ENCODE results near the gene MAML2. TPM values are rescaled to one million over a fixed set of nuclear protein-coding genes. Genes with fewer than 3 reads are reported as not detected.

The MAML2 gene
- total and polyA plus RNA-seq, 2 of the 13 experiments (the other 11 are each of a cell fraction or from before 2014, with no cell fraction given): 2.3 to 25.9 TPM

- in situ Hi-C loops (cut with HindIII; ENCODE audit: extremely low pct_ligation_motif_present, low pct_unique_long_range_greater_than_20kb) (no loop called here), intact Hi-C loops (cut with micrococcal nuclease; ENCODE audit: unreplicated experiment) (no loop called here)
- no peak for DNase-seq (ENCODE audit: low spot score)
- CTCF ChIA-PET (ENCODE audit: low intra/inter-chr PET ratio, low total read pairs): no interaction called here
- 90% methylated on average over 11 of the region's 11 CpGs for WGBS (ENCODE audit: low lambda C conversion rate)
- ATAC-seq: no peak
- no peak overlapping the region for H3K27ac ChIP-seq (ENCODE audit: extremely low read length, insufficient read depth, low read length)
- FAIRE-seq: no peak
- no TSS peak for BruUV-seq (replicated peaks)
- no peaks in the 10 kb centered on the region for H3K27me3 ChIP-seq (ENCODE audit: control insufficient read depth in 1 of 2, insufficient read depth in 2 of 2, low read length in 2 of 2)
- H3K36me3 ChIP-seq (replicated peaks in 1 of 2; ENCODE audit: control insufficient read depth in 1 of 2, insufficient read depth in 2 of 2, low read length in 2 of 2): peaks cover 10 to 26% of the 10 kb centered on the region in 2 experiments
- no peak overlapping the region for H2AFZ ChIP-seq (ENCODE audit: low read length)
- H3K9ac ChIP-seq (ENCODE audit: insufficient read depth, low read depth, low read length): no peak overlapping the region
- POLR2A ChIA-PET: no interaction called here
- H4K20me1 ChIP-seq (ENCODE audit: insufficient read depth, low read length): no peaks in the 10 kb centered on the region
- no peaks in the 10 kb centered on the region for H3K79me2 ChIP-seq (ENCODE audit: insufficient read depth, low read length)
- H3K4me3 ChIP-seq (replicated peaks in 1 of 3; ENCODE audit: insufficient read depth in 1 of 3, low read depth in 2 of 3, low read length in 3 of 3): no peak overlapping the region
- H3K4me1 ChIP-seq (ENCODE audit: insufficient read depth, low read length): 0 out of 2 replicates have a peak, but pooled peaks cover 6% of the 10 kb centered on the region
- no peaks in the 10 kb centered on the region for H3K9me3 ChIP-seq (ENCODE audit: low read length)
- TF ChIP-seq RAD51 (IDR thresholded peaks at IDR 0.05; ENCODE audit: borderline replicate concordance): no peak
- no peak for TF ChIP-seq SNRNP70 (IDR thresholded peaks at IDR 0.05; ENCODE audit: low read depth, low read length)
- no peak for TF ChIP-seq FLYWCH1 (CRISPR knock-in tag; IDR thresholded peaks at IDR 0.05)
- TF ChIP-seq IRX3 (CRISPR knock-in tag; IDR thresholded peaks at IDR 0.05; ENCODE audit: borderline replicate concordance, low read depth): no peak
- no peak for TF ChIP-seq PRPF4 (IDR thresholded peaks at IDR 0.05; ENCODE audit: low read depth, low read length, poor library complexity, severe bottlenecking)
- no peak for TF ChIP-seq MZF1 (CRISPR knock-in tag; IDR thresholded peaks at IDR 0.05; ENCODE audit: borderline replicate concordance)
- TF ChIP-seq CBX5 (CRISPR knock-in tag; IDR thresholded peaks at IDR 0.05; ENCODE audit: borderline replicate concordance): no peak
- TF ChIP-seq ZNF780A (CRISPR knock-in tag; IDR thresholded peaks at IDR 0.05): no peak
- TF ChIP-seq ZFAT (CRISPR knock-in tag; conservative IDR thresholded peaks at IDR 0.05): no peak
- no peak for TF ChIP-seq SOX13 (IDR thresholded peaks at IDR 0.05)
- TF ChIP-seq SOX13 (CRISPR knock-in tag; conservative IDR thresholded peaks at IDR 0.05 in 1 of 2, IDR thresholded peaks at IDR 0.05 in 1 of 2): no peak
- TF ChIP-seq NCOA5 (CRISPR knock-in tag; IDR thresholded peaks at IDR 0.05): no peak
- TF ChIP-seq ZNF577 (CRISPR knock-in tag; IDR thresholded peaks at IDR 0.05; ENCODE audit: borderline replicate concordance, low read depth): no peak
- TF ChIP-seq ZNF747 (CRISPR knock-in tag; IDR thresholded peaks at IDR 0.05; ENCODE audit: borderline replicate concordance): no peak
- TF ChIP-seq ZKSCAN8 (CRISPR knock-in tag; IDR thresholded peaks at IDR 0.05; ENCODE audit: borderline replicate concordance): no peak
- TF ChIP-seq ZNF121 (CRISPR knock-in tag; IDR thresholded peaks at IDR 0.05): no peak
- no peak for TF ChIP-seq CREM (IDR thresholded peaks at IDR 0.05)
- TF ChIP-seq CREM (CRISPR knock-in tag; IDR thresholded peaks at IDR 0.05): no peak
- no peak for TF ChIP-seq ZNF264 (CRISPR knock-in tag; IDR thresholded peaks at IDR 0.05)
- no peak for TF ChIP-seq RXRA (CRISPR knock-in tag; IDR thresholded peaks at IDR 0.05)
- TF ChIP-seq ZNF564 (CRISPR knock-in tag; IDR thresholded peaks at IDR 0.05): no peak
- no peak overlapping the region for H3K4me2 ChIP-seq (ENCODE audit: low read depth, low read length)
Observed at GRCh38 chr11:96074551-96075310, 268.3 kb downstream of the MAML2 start.
